Mucosa of stomach (tissue), 1 donor: ENCODE results near the gene NMRAL1.

Experiments
- H3K27me3 ChIP-seq: one replicate; pipeline ENCODE4 v1.7.0; 2013; ENCODE audit warnings: mild to moderate bottlenecking, low read length; ENCODE audit not compliant: control insufficient read depth, insufficient read depth
- H3K36me3 ChIP-seq: one replicate; pipeline ENCODE4 v1.7.0; 2013; ENCODE audit warnings: low read length; ENCODE audit not compliant: control insufficient read depth, insufficient read depth
- H3K4me1 ChIP-seq: one replicate; pipeline ENCODE4 v1.7.0; 2013; ENCODE audit warnings: mild to moderate bottlenecking, low read length; ENCODE audit not compliant: control insufficient read depth, insufficient read depth
- H3K4me3 ChIP-seq: one replicate; pipeline ENCODE4 v1.7.0; 2013; ENCODE audit warnings: low read length
- H3K9ac ChIP-seq: one replicate; pipeline ENCODE4 v1.7.0; 2013; ENCODE audit warnings: mild to moderate bottlenecking, low read length, moderate library complexity
- H3K9me3 ChIP-seq: one replicate; pipeline ENCODE4 v1.7.0; 2013; ENCODE audit warnings: mild to moderate bottlenecking, low read length, moderate library complexity; ENCODE audit not compliant: control insufficient read depth
- donor health status: Pancreatic carcinoma.

The NMRAL1 gene

GRCh38 chr16:4511441-4512082 is 37.1 kb upstream of the NMRAL1 start:
- no peak overlapping the region for H3K9ac ChIP-seq
- H3K9me3 ChIP-seq = no peaks in the 10 kb centered on the region
- peaks cover 20% of the 10 kb centered on the region for H3K4me1 ChIP-seq
- no peaks in the 10 kb centered on the region for H3K27me3 ChIP-seq
- H3K4me3 ChIP-seq = no peak overlapping the region
- peaks cover 16% of the 10 kb centered on the region for H3K36me3 ChIP-seq

- Histone ChIP-seq H3K4me3 (no peak overlapping the region), H3K9me3 (no peaks in the 10 kb centered on the region), H3K27me3 (no peaks in the 10 kb centered on the region), H3K9ac (no peak overlapping the region), H3K4me1 (peaks cover 27% of the 10 kb centered on the region), H3K36me3 (peaks cover 22% of the 10 kb centered on the region)
These were observed 36.5 kb upstream of the NMRAL1 start for GRCh38 chr16:4510747-4511426.

GRCh38 chr16:4510131-4510530 is 35.7 kb upstream of the NMRAL1 start:
- no peak overlapping the region for H3K4me3 ChIP-seq
- H3K36me3 ChIP-seq = peaks cover 22% of the 10 kb centered on the region
- no peak overlapping the region for H3K9ac ChIP-seq
- no peaks in the 10 kb centered on the region for H3K9me3 ChIP-seq
- peaks cover 35% of the 10 kb centered on the region for H3K4me1 ChIP-seq
- no peaks in the 10 kb centered on the region for H3K27me3 ChIP-seq

GRCh38 chr16:4509420-4509819 is 35.0 kb upstream of the NMRAL1 start:
- H3K36me3 ChIP-seq = peaks cover 22% of the 10 kb centered on the region
- H3K4me3 ChIP-seq = no peak overlapping the region
- no peak overlapping the region for H3K9ac ChIP-seq
- H3K4me1 ChIP-seq = peaks cover 40% of the 10 kb centered on the region
- no peaks in the 10 kb centered on the region for H3K9me3 ChIP-seq
- no peaks in the 10 kb centered on the region for H3K27me3 ChIP-seq

GRCh38 chr16:4508806-4509205 is 34.4 kb upstream of the NMRAL1 start:
- Histone ChIP-seq H3K27me3 (no peaks in the 10 kb centered on the region), H3K4me1 (peaks cover 37% of the 10 kb centered on the region), H3K9me3 (no peaks in the 10 kb centered on the region), H3K9ac (no peak overlapping the region), H3K4me3 (no peak overlapping the region), H3K36me3 (peaks cover 22% of the 10 kb centered on the region)

GRCh38 chr16:4507588-4508345 is 33.3 kb upstream of the NMRAL1 start:
- H3K36me3 ChIP-seq = peaks cover 22% of the 10 kb centered on the region

GRCh38 chr16:4506450-4506849 is 32.0 kb upstream of the NMRAL1 start:
- Histone ChIP-seq H3K4me3 (no peak overlapping the region), H3K36me3 (peaks cover 17% of the 10 kb centered on the region), H3K27me3 (no peaks in the 10 kb centered on the region), H3K9ac (no peak overlapping the region), H3K9me3 (no peaks in the 10 kb centered on the region), H3K4me1 (peaks cover 39% of the 10 kb centered on the region)

More at GRCh38 chr16:4507588-4508345, 33.3 kb upstream of the NMRAL1 start:
- H3K4me1 ChIP-seq = peaks cover 34% of the 10 kb centered on the region
- H3K9me3 ChIP-seq = no peaks in the 10 kb centered on the region
- H3K4me3 ChIP-seq = no peak overlapping the region
- H3K9ac ChIP-seq = no peak overlapping the region
- no peaks in the 10 kb centered on the region for H3K27me3 ChIP-seq

- no peaks in the 10 kb centered on the region for H3K27me3 ChIP-seq
- H3K36me3 ChIP-seq = peaks cover 17% of the 10 kb centered on the region
- H3K4me3 ChIP-seq = no peak overlapping the region
- H3K4me1 ChIP-seq = peaks cover 39% of the 10 kb centered on the region
- no peaks in the 10 kb centered on the region for H3K9me3 ChIP-seq
- peak overlapping the region; percentile 42 for H3K9ac ChIP-seq
These were observed 31.1 kb upstream of the NMRAL1 start for GRCh38 chr16:4505356-4506147.

GRCh38 chr16:4501071-4501478 is 26.6 kb upstream of the NMRAL1 start:
- H3K9ac ChIP-seq = peak overlapping the region; percentile 38
- H3K4me1 ChIP-seq = peaks cover 67% of the 10 kb centered on the region
- H3K27me3 ChIP-seq = no peaks in the 10 kb centered on the region
- no peaks in the 10 kb centered on the region for H3K9me3 ChIP-seq
- H3K36me3 ChIP-seq = peaks cover 1% of the 10 kb centered on the region
- no peak overlapping the region for H3K4me3 ChIP-seq

GRCh38 chr16:4500272-4500671 is 25.8 kb upstream of the NMRAL1 start:
- H3K9ac ChIP-seq = peak overlapping the region; percentile 38
- peaks cover 58% of the 10 kb centered on the region for H3K4me1 ChIP-seq
- H3K4me3 ChIP-seq = no peak overlapping the region

GRCh38 chr16:4499196-4499555 is 24.8 kb upstream of the NMRAL1 start:
- no peaks in the 10 kb centered on the region for H3K36me3 ChIP-seq
- no peak overlapping the region for H3K4me3 ChIP-seq
- no peaks in the 10 kb centered on the region for H3K27me3 ChIP-seq
- no peaks in the 10 kb centered on the region for H3K9me3 ChIP-seq
- H3K9ac ChIP-seq = no peak overlapping the region
- H3K4me1 ChIP-seq = peaks cover 60% of the 10 kb centered on the region

More at GRCh38 chr16:4500272-4500671, 25.8 kb upstream of the NMRAL1 start:
- Histone ChIP-seq H3K27me3 (no peaks in the 10 kb centered on the region), H3K36me3 (no peaks in the 10 kb centered on the region), H3K9me3 (no peaks in the 10 kb centered on the region)
